Upper lobe of left lung (tissue), 4 donors: ENCODE measurements around the gene DMRTA1.
"Not testable (repeated sequence)": the region's sequence is repeated elsewhere in the genome, so short reads cannot be mapped to it uniquely, and the experiment has no call there.

Experiments used
- CTCF ChIP-seq, 6 experiments: fragments of 450-650 bp in 4 of 6; fragments of 200-600 bp in 2 of 6; sonication (generic) in 2 of 6; IDR thresholded peaks; one replicate each; pipeline ENCODE4 v1.5.1; 2016 to 2019; ENCODE audit warnings: antibody characterized with exemption in 6 of 6
- POLR2A ChIP-seq, 4 donors: fragments of 450-650 bp; IDR thresholded peaks; one replicate each; pipeline ENCODE4 v1.5.1; 2016 to 2017; ENCODE audit warnings: antibody characterized with exemption in 4 of 4, mild to moderate bottlenecking in 2 of 4

DNA sequence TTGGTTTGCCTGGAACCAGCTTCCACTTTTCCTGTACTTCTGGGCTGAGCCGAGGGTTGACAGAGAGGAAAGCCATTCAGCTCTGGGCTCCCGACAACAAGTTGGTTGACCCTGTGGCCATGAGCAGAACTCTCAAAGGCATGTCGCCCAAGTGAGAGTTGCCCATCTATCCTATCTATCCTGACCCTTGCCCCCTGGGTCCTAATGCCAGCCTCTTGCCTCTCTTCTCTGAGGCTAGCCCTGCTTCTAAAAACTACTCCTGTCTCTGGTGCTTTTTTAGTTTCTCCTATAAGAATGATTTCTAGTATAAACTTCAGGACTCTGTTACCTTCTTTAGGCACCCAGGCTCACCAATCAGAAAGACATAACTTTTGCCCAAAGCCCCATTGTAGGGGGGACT is 11.4 kb upstream of the DMRTA1 start:
- TF ChIP-seq CTCF, POLR2A (IDR thresholded peaks at IDR 0.05): not testable (repeated sequence)
